ENCODE results near the gene TSPYL6. TPM values are rescaled to one million over a fixed set of nuclear protein-coding genes. Genes with fewer than 3 reads are reported as not detected.

The TSPYL6 gene
- total RNA-seq, 2 donors from 2014 or later, result not detected

GRCh38 chr2:54224997-54225396 is 31.0 kb downstream of the TSPYL6 start:
- no peak for TF ChIP-seq CTCF (IDR thresholded peaks at IDR 0.05)
- H3K27me3 ChIP-seq, result no peaks in the 10 kb centered on the region
- H3K27ac ChIP-seq, result no peak overlapping the region
- H3K4me1 ChIP-seq, result no peaks in the 10 kb centered on the region
- no peak for DNase-seq
- intact Hi-C loops (cut with DNase I), result no loop called here
- no peaks in the 10 kb centered on the region for H3K9me3 ChIP-seq
- H3K4me3 ChIP-seq, result no peak overlapping the region
- H3K36me3 ChIP-seq, result no peaks in the 10 kb centered on the region
- H3K9ac ChIP-seq (ENCODE audit: low read depth in 2 of 2, low read length in 2 of 2), result no peak overlapping the region

GRCh38 chr2:54213082-54213481 is 42.9 kb downstream of the TSPYL6 start:
- no peak overlapping the region for H3K27ac ChIP-seq
- H3K36me3 ChIP-seq, result no peaks in the 10 kb centered on the region
- no peak for TF ChIP-seq CTCF (IDR thresholded peaks at IDR 0.05)
- intact Hi-C loops (cut with DNase I), result no loop called here
- DNase-seq, result no peak
- no peaks in the 10 kb centered on the region for H3K27me3 ChIP-seq
- no peaks in the 10 kb centered on the region for H3K4me1 ChIP-seq
- H3K9ac ChIP-seq (ENCODE audit: low read depth in 2 of 2, low read length in 2 of 2), result no peak overlapping the region
- H3K4me3 ChIP-seq, result no peak overlapping the region
- H3K9me3 ChIP-seq, result no peaks in the 10 kb centered on the region

- H3K27ac ChIP-seq, result no peak overlapping the region
Measured at GRCh38 chr2:54212456-54212855, 43.6 kb downstream of the TSPYL6 start.

GRCh38 chr2:54209379-54209778 is 46.6 kb downstream of the TSPYL6 start:
- Histone ChIP-seq H3K4me1 (no peaks in the 10 kb centered on the region), H3K27me3 (no peaks in the 10 kb centered on the region), H3K4me3 (no peak overlapping the region), H3K36me3 (no peaks in the 10 kb centered on the region), H3K9me3 (no peaks in the 10 kb centered on the region), H3K27ac (no peak overlapping the region), H3K9ac (ENCODE audit: low read depth in 2 of 2, low read length in 2 of 2) (no peak overlapping the region)
- no peak for TF ChIP-seq CTCF (IDR thresholded peaks at IDR 0.05)
- intact Hi-C loops (cut with DNase I), result no loop called here
- DNase-seq, result no peak

More at GRCh38 chr2:54212456-54212855, 43.6 kb downstream of the TSPYL6 start:
- Histone ChIP-seq H3K9ac (ENCODE audit: low read depth in 2 of 2, low read length in 2 of 2) (no peak overlapping the region), H3K27me3 (no peaks in the 10 kb centered on the region), H3K4me1 (no peaks in the 10 kb centered on the region), H3K9me3 (no peaks in the 10 kb centered on the region), H3K36me3 (no peaks in the 10 kb centered on the region), H3K4me3 (no peak overlapping the region)
- intact Hi-C loops (cut with DNase I), result no loop called here
- no peak for DNase-seq
- TF ChIP-seq CTCF (IDR thresholded peaks at IDR 0.05), result no peak

- Histone ChIP-seq H3K9ac (ENCODE audit: low read depth in 2 of 2, low read length in 2 of 2) (no peak overlapping the region), H3K4me1 (no peaks in the 10 kb centered on the region), H3K9me3 (no peaks in the 10 kb centered on the region), H3K36me3 (no peaks in the 10 kb centered on the region), H3K27me3 (no peaks in the 10 kb centered on the region), H3K4me3 (no peak overlapping the region), H3K27ac (no peak overlapping the region)
- no peak for DNase-seq
- intact Hi-C loops (cut with DNase I), result no loop called here
- no peak for TF ChIP-seq CTCF (IDR thresholded peaks at IDR 0.05)
Measured at GRCh38 chr2:54208364-54209240, 47.4 kb downstream of the TSPYL6 start.

Data from colonic mucosa (tissue), 4 donors.